BLaER1 treated with 17β-estradiol and CSF1 and Interleukin-3, amounts not matched to agents 10 nM and 100 nM (cell line): ENCODE data around the gene AGRN.

Source experiments
- H3K27ac ChIP-seq, 11 experiments: shearing (Covaris generic); formaldehyde crosslinking; 2 replicates each; pipeline ENCODE4 v1.8.1; 2022
- H3K27me3 ChIP-seq, 11 experiments: shearing (Covaris generic); formaldehyde crosslinking; 2 replicates each; pipeline ENCODE4 v1.8.1; 2022
- H3K36me3 ChIP-seq, 11 experiments: shearing (Covaris generic); formaldehyde crosslinking; 2 replicates each; pipeline ENCODE4 v1.8.1; 2022
- H3K4me1 ChIP-seq, 10 experiments: shearing (Covaris generic); formaldehyde crosslinking; 2 replicates each; pipeline ENCODE4 v1.8.1; 2022
- H3K4me2 ChIP-seq, 11 experiments: shearing (Covaris generic); formaldehyde crosslinking; 2 replicates each; pipeline ENCODE4 v1.8.1; 2022
- H3K4me3 ChIP-seq, 10 experiments: shearing (Covaris generic); formaldehyde crosslinking; 2 replicates each; pipeline ENCODE4 v1.8.1; 2022
- H3K9ac ChIP-seq, 11 experiments: shearing (Covaris generic); formaldehyde crosslinking; 2 replicates each; pipeline ENCODE4 v1.8.1; 2022
- H3K9me3 ChIP-seq, 11 experiments: shearing (Covaris generic); formaldehyde crosslinking; replicated peaks in 1 of 11; 2 replicates each; pipeline ENCODE4 v1.8.1; 2022
- H4K20me1 ChIP-seq, 11 experiments: shearing (Covaris generic); formaldehyde crosslinking; 2 replicates each; pipeline ENCODE4 v1.8.1; 2022
- Cebpa-rat ChIP-seq, 11 experiments: shearing (Covaris generic); IDR thresholded peaks; 2 replicates each; pipeline ENCODE4 v1.8.1; 2022

AGRN gene

GRCh38 chr1:980137-980571 is 39.8 kb upstream of the AGRN start:
- Histone ChIP-seq H3K27me3 (peaks cover 14 to 56% (median 29%) of the 10 kb centered on the region in 11 experiments), H3K9ac (no peak overlapping the region)

DNA sequence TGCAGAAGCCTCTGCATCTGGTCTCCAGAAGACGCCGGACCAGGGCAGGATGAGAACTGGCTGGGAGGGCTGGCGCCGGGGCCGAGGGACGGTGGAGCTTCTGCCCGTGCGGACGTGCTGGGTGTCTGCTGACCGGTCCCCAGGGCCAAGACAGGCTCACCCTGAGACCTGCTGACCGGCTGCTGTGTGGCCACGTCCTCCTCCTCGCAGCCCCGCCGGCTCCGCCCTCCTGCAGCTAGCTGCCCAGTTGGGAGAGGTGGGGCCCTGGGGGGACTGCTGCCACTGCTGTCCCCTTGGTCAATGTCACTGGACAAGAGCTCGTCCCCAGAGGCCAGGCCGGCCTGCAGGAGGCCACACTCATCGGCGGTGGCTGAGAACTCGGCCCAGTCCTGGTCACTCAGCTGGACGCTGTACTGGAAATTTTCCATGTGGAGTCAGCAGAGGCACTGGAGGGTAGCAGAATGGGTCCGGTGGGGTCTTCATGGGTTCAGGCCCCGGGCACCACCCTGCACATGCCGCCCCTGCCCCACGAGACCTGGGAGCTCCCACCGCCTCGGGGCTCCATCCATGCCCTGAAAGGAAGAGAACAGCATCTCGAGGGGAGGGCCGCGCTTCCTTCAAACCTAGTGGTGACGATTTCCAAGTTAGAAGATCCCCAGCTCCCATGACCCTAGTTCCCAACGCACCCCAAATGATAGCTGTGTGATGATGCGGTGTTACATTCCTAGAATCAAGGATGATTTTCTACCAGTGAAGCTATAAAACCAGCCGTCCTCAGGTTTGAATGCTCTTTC is 39.1 kb upstream of the AGRN start:
- H4K20me1 ChIP-seq: peaks cover 0 to 25% (median 0%) of the 10 kb centered on the region in 11 experiments; a peak in 7 of 22 replicates
- H3K9ac ChIP-seq: no peak overlapping the region
- peaks cover 4 to 20% (median 17%) of the 10 kb centered on the region in 10 experiments; a peak in 18 of 20 replicates for H3K4me1 ChIP-seq
- H3K27me3 ChIP-seq: peaks cover 14 to 56% (median 29%) of the 10 kb centered on the region in 11 experiments
- TF ChIP-seq Cebpa-rat (IDR thresholded peaks at IDR 0.05): no peak
- H3K36me3 ChIP-seq: no peaks in the 10 kb centered on the region
- 0 out of 22 replicates have a peak, but pooled peaks cover 0 to 4% (median 0%) of the 10 kb centered on the region in 11 experiments for H3K9me3 ChIP-seq
- H3K27ac ChIP-seq: no peak overlapping the region
- no peak overlapping the region for H3K4me3 ChIP-seq
- H3K4me2 ChIP-seq: no peak overlapping the region

More at GRCh38 chr1:980137-980571, 39.8 kb upstream of the AGRN start:
- Histone ChIP-seq H3K36me3 (no peaks in the 10 kb centered on the region), H3K4me1 (peaks cover 4 to 25% (median 22%) of the 10 kb centered on the region in 10 experiments; a peak in 18 of 20 replicates), H3K9me3 (0 out of 22 replicates have a peak, but pooled peaks cover 0 to 4% (median 0%) of the 10 kb centered on the region in 11 experiments), H3K4me3 (no peak overlapping the region), H3K4me2 (no peak overlapping the region), H3K27ac (no peak overlapping the region), H4K20me1 (peaks cover 0 to 31% (median 4%) of the 10 kb centered on the region in 11 experiments; a peak in 9 of 22 replicates)
- TF ChIP-seq Cebpa-rat (IDR thresholded peaks at IDR 0.05): no peak

DNA sequence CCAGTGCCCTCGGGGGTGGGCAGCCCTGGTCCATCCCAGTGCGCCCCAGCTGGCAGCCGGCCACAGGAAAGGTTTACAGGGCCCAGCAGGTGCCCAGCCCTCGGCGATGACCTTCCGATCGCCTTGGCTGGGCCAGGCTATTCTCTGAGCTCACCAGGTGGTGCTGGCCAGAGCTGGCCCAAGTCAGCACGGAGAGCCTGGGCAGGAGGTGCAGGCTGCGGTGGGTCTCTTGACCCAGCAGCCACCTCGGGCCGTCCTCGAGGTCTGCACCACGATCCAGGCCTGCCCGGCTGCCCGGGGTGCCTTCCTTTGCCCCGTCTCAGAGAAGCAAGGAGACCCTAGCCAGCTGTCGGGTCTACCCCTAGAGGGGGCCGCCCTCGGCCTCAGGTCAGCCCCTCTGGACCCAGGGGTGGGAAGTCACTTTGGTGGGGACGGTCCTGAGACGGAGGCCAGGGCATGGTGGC is 38.4 kb upstream of the AGRN start:
- Histone ChIP-seq H3K4me1 (peaks cover 0 to 14% (median 11%) of the 10 kb centered on the region in 10 experiments; a peak in 12 of 20 replicates), H3K4me3 (no peak overlapping the region), H3K27ac (no peak overlapping the region), H3K9ac (peak overlapping the region in 1 of 11 experiments; percentile 35; a peak in 1 of 22 replicates), H3K4me2 (peak overlapping the region in 8 of 11 experiments; percentile 24 to 60 (median 51); a peak in 15 of 22 replicates), H4K20me1 (peaks cover 0 to 22% (median 0%) of the 10 kb centered on the region in 11 experiments; a peak in 4 of 22 replicates), H3K27me3 (peaks cover 17 to 60% (median 29%) of the 10 kb centered on the region in 11 experiments), H3K9me3 (0 out of 22 replicates have a peak, but pooled peaks cover 0 to 4% (median 0%) of the 10 kb centered on the region in 11 experiments), H3K36me3 (no peaks in the 10 kb centered on the region)
- no peak for TF ChIP-seq Cebpa-rat (IDR thresholded peaks at IDR 0.05)

DNA sequence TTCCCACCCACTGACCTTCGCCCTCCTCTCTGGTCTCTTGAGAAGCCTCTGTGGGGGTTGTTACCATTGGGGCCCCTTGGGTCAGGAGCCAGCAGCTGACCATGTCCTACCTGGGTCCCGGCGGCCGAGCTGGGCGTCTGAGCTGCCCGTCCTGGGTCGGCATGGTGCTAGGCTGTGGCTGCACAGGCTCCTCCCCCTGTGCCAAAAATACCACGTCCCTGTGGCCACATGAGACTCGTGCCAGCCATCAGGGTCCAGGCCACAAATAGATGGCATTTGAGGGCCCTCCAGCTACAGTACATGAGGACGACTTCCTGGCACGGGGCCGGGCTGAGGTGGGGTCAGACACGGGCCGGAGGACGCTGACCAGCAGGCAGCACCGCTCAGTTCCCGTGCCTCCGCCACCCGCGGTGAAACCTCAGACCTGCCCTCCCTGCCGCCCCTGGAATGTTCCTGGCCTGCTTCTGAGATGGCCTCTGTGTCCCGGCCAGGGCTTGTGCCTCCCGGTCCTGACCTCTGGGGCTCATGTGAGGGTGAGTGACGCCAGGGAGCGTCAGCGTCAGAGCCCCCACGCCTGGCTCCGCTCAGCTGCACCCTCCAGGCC is 37.9 kb upstream of the AGRN start, which contains the start of gene PERM1:
PERM1 (minus strand) TSS at position 139 of the 604 bp plus-strand sequence. CDS start 1,064 bp downstream, outside the sequence.
- peaks cover 0 to 22% (median 0%) of the 10 kb centered on the region in 11 experiments; a peak in 4 of 22 replicates for H4K20me1 ChIP-seq
- 0 out of 22 replicates have a peak, but pooled peaks cover 0 to 4% (median 0%) of the 10 kb centered on the region in 11 experiments for H3K9me3 ChIP-seq
- no peak within 1 kb of the TSS for H3K4me3 ChIP-seq
- peaks cover 17 to 61% (median 30%) of the 10 kb centered on the region in 11 experiments for H3K27me3 ChIP-seq
- H3K4me2 ChIP-seq: peak within 1 kb of the TSS in 8 of 11 experiments; percentile 24 to 60 (median 51); a peak in 15 of 22 replicates
- no peaks in the 10 kb centered on the region for H3K36me3 ChIP-seq
- peak within 1 kb of the TSS in 3 of 11 experiments; percentile 10 to 35 (median 15); a peak in 3 of 22 replicates for H3K9ac ChIP-seq
- H3K27ac ChIP-seq: no peak within 1 kb of the TSS
- no peak for TF ChIP-seq Cebpa-rat (IDR thresholded peaks at IDR 0.05)
- peaks cover 0 to 14% (median 11%) of the 10 kb centered on the region in 10 experiments; a peak in 12 of 20 replicates for H3K4me1 ChIP-seq

DNA sequence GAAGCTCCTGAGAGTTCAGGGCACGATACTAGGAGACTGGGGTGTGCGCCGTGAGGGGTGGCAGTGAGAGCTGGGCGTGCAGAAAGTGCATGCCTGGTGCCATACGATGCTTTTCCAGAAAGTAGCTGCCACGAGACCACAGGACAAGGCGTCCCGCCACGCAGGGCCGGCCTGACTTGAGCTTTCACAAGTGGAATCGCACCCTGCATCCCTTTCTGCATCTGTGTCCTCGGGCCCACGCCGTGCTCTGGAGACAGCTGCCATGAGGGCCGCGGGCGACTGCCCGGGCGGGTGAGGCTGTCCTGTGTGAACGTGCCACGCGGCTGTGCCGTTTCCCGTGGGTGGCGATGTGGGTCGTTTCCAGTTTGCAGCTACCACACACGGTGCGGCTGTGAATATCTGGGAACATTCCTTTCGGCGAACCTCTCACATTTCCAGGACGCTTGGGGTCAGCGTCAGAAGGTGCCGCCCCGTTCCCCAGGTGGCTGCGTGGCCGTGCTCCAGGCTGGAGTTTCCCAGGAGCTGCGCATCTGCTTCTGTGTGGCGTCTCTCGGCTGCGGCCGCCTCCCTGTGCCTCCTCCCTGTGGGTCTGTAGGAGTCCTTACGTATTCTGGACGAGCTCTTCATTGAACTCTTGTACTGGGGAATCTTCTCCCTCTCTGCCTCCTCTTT is 37.0 kb upstream of the AGRN start:
- Histone ChIP-seq H3K4me2 (peak overlapping the region in 1 of 11 experiments; percentile 25; a peak in 1 of 22 replicates), H3K4me1 (peaks cover 0 to 14% (median 11%) of the 10 kb centered on the region in 10 experiments; a peak in 12 of 20 replicates), H3K36me3 (no peaks in the 10 kb centered on the region), H3K9me3 (0 out of 22 replicates have a peak, but pooled peaks cover 0 to 4% (median 0%) of the 10 kb centered on the region in 11 experiments), H3K4me3 (no peak overlapping the region), H3K27ac (no peak overlapping the region), H3K9ac (no peak overlapping the region), H4K20me1 (peaks cover 0 to 22% (median 0%) of the 10 kb centered on the region in 11 experiments; a peak in 4 of 22 replicates), H3K27me3 (peaks cover 17 to 61% (median 30%) of the 10 kb centered on the region in 11 experiments)
- TF ChIP-seq Cebpa-rat (IDR thresholded peaks at IDR 0.05): no peak

DNA sequence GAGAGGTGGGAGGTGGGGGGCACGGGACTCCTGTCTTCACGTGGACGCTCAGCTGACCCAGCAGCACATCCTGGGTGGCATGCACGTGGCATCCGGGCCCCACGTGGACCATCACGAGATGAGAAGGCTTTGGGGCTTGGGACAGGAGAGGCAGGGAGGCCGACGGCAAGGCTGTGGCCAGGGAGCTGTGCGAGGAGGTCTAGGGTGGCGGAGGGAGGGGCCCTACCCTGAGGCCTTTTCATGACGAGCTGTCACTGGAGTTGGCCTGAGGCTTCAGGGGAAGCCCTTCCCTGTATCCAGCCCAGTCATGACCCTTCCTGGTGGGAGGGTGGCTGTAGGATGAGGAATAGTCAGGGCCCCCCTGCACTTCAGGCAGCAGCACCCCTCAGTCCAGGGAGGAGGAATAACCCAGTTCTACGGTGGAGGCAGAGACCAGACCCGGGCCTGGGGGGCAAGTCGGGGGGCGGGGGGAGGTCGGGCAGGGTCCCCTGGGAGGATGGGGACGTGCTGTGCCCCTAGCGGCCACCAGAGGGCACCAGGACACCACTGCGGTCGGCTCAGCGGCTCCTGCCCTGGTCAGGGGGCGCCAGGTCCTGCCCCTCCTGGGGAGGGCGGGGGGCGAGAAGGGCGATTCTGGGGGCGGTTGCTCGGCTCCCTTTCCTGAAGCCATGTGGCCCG is 36.0 kb upstream of the AGRN start:
- Histone ChIP-seq H3K9me3 (peaks cover 0 to 9% (median 0%) of the 10 kb centered on the region in 11 experiments; a peak in 1 of 22 replicates), H3K36me3 (no peaks in the 10 kb centered on the region), H3K27me3 (peaks cover 17 to 70% (median 34%) of the 10 kb centered on the region in 11 experiments), H4K20me1 (peaks cover 0 to 22% (median 0%) of the 10 kb centered on the region in 11 experiments; a peak in 4 of 22 replicates), H3K4me3 (no peak overlapping the region; a peak in 2 of 20 replicates), H3K27ac (no peak overlapping the region), H3K4me2 (peak overlapping the region in 7 of 11 experiments; percentile 32 to 66 (median 45); a peak in 10 of 22 replicates), H3K4me1 (peaks cover 0 to 14% (median 11%) of the 10 kb centered on the region in 10 experiments; a peak in 12 of 20 replicates), H3K9ac (no peak overlapping the region)
- no peak for TF ChIP-seq Cebpa-rat (IDR thresholded peaks at IDR 0.05)

GRCh38 chr1:984476-984814 is 35.5 kb upstream of the AGRN start:
- peak overlapping the region in 7 of 11 experiments; percentile 32 to 66 (median 45); a peak in 10 of 22 replicates for H3K4me2 ChIP-seq
- H3K4me1 ChIP-seq: peaks cover 0 to 14% (median 11%) of the 10 kb centered on the region in 10 experiments; a peak in 12 of 20 replicates
- H4K20me1 ChIP-seq: peaks cover 0 to 22% (median 0%) of the 10 kb centered on the region in 11 experiments; a peak in 4 of 22 replicates
- H3K9me3 ChIP-seq: peaks cover 0 to 11% (median 0%) of the 10 kb centered on the region in 11 experiments; a peak in 1 of 22 replicates
- H3K9ac ChIP-seq: no peak overlapping the region
- TF ChIP-seq Cebpa-rat (IDR thresholded peaks at IDR 0.05): no peak
- no peak overlapping the region for H3K27ac ChIP-seq
- H3K36me3 ChIP-seq: no peaks in the 10 kb centered on the region
- H3K4me3 ChIP-seq: no peak overlapping the region; a peak in 2 of 20 replicates
- peaks cover 17 to 75% (median 34%) of the 10 kb centered on the region in 11 experiments for H3K27me3 ChIP-seq
